T-cell (primary cell): Measurements from ENCODE around the gene HES5. TPM values are rescaled to one million over a fixed set of nuclear protein-coding genes. Genes with fewer than 3 reads are reported as not detected.

Source experiments
- ATAC-seq, 4 experiments: fragments of 200-7000 bp in 3 of 4; fragments of 150-1000 bp in 1 of 4; cut with Tn5 transposase; replicated peaks in 1 of 4; 1 replicate in 3 of 4; 2 replicates in 1 of 4; pipeline ENCODE4 v1.10.0; 2021; ENCODE audit warnings: moderate library complexity in 3 of 4, mild to moderate bottlenecking in 2 of 4, moderate number of reproducible peaks in 1 of 4
- CTCF ChIA-PET, 2 donors: fragments of 300-600 bp; sonication (Branson Sonifier 250); formaldehyde crosslinking; loops; one replicate each; lab custom pipeline; 2022; ENCODE audit warnings: antibody characterized with exemption in 2 of 2; lab: Charles Lee
- POLR2A ChIA-PET, 2 donors: fragments of 300-600 bp; sonication (Branson Sonifier 250); formaldehyde crosslinking; loops; one replicate each; lab custom pipeline; 2022; ENCODE audit warnings: antibody characterized with exemption in 2 of 2; lab: Charles Lee
- DNase-seq, 35 experiments: peaks; one replicate each; pipeline versions ENCODE4 v3.0.0 to v3.0.0-alpha.2; 2013 to 2023
- H3K27ac ChIP-seq: one replicate; pipeline ENCODE4 v1.5.1; 2013; ENCODE audit warnings: low read length
- H3K27me3 ChIP-seq, 2 experiments: replicated peaks in 1 of 2; 1 replicate in 1 of 2; 2 replicates in 1 of 2; pipeline versions ENCODE4 v1.6.1 to v1.7.0; 2013; ENCODE audit warnings: low read length in 1 of 2, mixed read lengths in 1 of 2; ENCODE audit not compliant: control insufficient read depth in 2 of 2, insufficient read depth in 2 of 2; ENCODE audit errors: extremely low read depth in 1 of 2
- H3K36me3 ChIP-seq, 2 donors: 1 replicate in 1 of 2; 2 replicates in 1 of 2; pipeline versions ENCODE4 v1.6.1 to v1.7.0; 2013; ENCODE audit warnings: low read length in 1 of 2; ENCODE audit not compliant: control insufficient read depth in 2 of 2, insufficient read depth in 1 of 2; ENCODE audit errors: extremely low read depth in 1 of 2
- H3K4me1 ChIP-seq, 2 experiments: 1 replicate in 1 of 2; 2 replicates in 1 of 2; pipeline versions ENCODE4 v1.6.1 to v1.7.0; 2013; ENCODE audit warnings: low read length in 2 of 2, mixed read lengths in 1 of 2; ENCODE audit not compliant: insufficient read depth in 2 of 2, control insufficient read depth in 1 of 2; ENCODE audit errors: extremely low read depth in 1 of 2
- H3K4me3 ChIP-seq, 2 donors: 1 replicate in 1 of 2; 2 replicates in 1 of 2; pipeline versions ENCODE4 v1.5.1 to v1.7.0; 2013; ENCODE audit warnings: mild to moderate bottlenecking in 2 of 2, low read length in 1 of 2, moderate library complexity in 1 of 2; ENCODE audit not compliant: control insufficient read depth in 1 of 2; ENCODE audit errors: extremely low read depth in 1 of 2
- H3K9me3 ChIP-seq: 2 replicates; pipeline ENCODE4 v1.7.0; 2013
- H3K27ac Mint-ChIP-seq, 2 donors: one replicate each; pipeline ENCODE4 v1.8.0; 2020 to 2021; ENCODE audit warnings: mild to moderate bottlenecking in 2 of 2, mixed read lengths in 2 of 2
- H3K27me3 Mint-ChIP-seq, 2 donors: one replicate each; pipeline ENCODE4 v1.8.0; 2021 to 2022; ENCODE audit warnings: mixed read lengths in 2 of 2
- H3K36me3 Mint-ChIP-seq: one replicate; pipeline ENCODE4 v1.8.0; 2021; ENCODE audit warnings: mixed read lengths
- H3K4me1 Mint-ChIP-seq, 3 donors: one replicate each; pipeline ENCODE4 v1.8.0; 2020 to 2022; ENCODE audit warnings: mixed read lengths in 3 of 3, mild to moderate bottlenecking in 1 of 3
- H3K4me3 Mint-ChIP-seq, 3 donors: one replicate each; pipeline ENCODE4 v1.8.0; 2020 to 2022; ENCODE audit warnings: mild to moderate bottlenecking in 3 of 3, mixed read lengths in 3 of 3, moderate library complexity in 3 of 3
- H3K9me3 Mint-ChIP-seq, 3 donors: one replicate each; pipeline ENCODE4 v1.8.0; 2020 to 2022; ENCODE audit warnings: mixed read lengths in 3 of 3
- WGBS: methylation state at CpG from one replicate; pipeline ENCODE4 v1.1.5; 2013; ENCODE audit warnings: missing lambda C conversion rate; ENCODE audit not compliant: insufficient coverage; 5-methylcytosine and 5-hydroxymethylcytosine counted together
- total RNA-seq, 35 experiments: library from RNA in 6 of 35; stranded (reverse) in 6 of 35; fragments of 120-200 nt in 1 of 35; gene quantifications; one replicate each; pipeline versions ENCODE4 v1.2.1 to v1.2.4 and lab custom pipeline; 2013 to 2026

HES5 gene
- total RNA-seq, 5 donors from 2014 or later (not counting 1 experiment from before 2014, with no cell fraction given), result not detected

DNA sequence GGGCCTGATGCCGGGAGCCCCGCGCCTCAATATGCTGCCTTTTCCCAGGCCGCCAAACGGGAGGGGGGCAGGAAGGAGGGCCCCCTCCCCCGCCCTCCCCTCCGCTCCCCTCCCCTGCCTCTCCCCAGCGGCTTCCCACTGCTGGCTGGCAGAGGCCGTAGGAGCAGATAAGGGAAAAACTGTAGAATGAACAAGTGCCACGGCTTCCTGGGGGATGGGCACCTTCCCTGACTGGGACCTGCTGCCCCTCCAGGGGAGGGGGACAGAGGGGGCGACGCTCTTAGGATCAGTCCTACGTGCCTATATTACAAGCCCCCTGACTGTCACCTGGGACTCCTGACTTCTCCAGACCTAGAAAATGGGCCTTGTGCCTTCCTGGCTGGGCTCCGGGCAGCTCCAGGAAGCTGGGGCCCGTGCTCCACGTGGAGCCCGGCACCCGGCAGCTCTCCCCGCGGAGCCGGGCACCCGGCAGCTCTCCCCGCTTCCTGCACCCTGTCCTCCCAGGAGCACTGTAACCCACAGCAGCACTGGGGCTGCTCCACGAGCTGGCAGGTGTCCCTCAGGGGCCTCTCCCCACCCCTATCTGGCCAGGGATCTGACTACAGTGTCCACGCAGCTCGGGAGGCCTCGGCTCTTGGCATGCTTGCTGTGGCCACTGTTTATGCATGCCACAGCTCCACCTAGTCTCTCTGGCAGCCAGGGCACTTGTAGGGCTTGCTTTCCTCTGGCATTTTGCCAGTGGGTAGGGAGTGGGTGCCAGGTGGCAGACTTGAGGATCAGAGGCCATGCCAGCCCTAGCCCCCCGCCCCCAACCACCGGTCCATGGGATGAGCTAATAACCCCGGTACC, 674 bp upstream of the HES5 start:
- Histone ChIP-seq H3K9me3 (no peaks in the 10 kb centered on the region), H3K4me3 (peak overlapping the region in 1 of 2 donors; percentile 66), H3K4me1 (peaks cover 10 to 45% of the 10 kb centered on the region in 2 experiments), H3K27me3 (peaks cover 0 to 82% of the 10 kb centered on the region in 2 experiments), H3K36me3 (no peaks in the 10 kb centered on the region), H3K27ac (no peak overlapping the region)
- WGBS, result 15% methylated on average over 17 of the region's 30 CpGs
- no peaks in the 10 kb centered on the region for H3K9me3 Mint-ChIP-seq
- ATAC-seq (no peak), DNase-seq (peak in 2 of 35 experiments; percentile 25 to 40)
- CTCF ChIA-PET, result interaction anchor here in 1 of 2 donors (0.6 kb wide), 1 partner anchor 912 kb away, joined by 10 read pairs; no protein-coding TSS in a partner anchor
- H3K4me3 Mint-ChIP-seq, result peak overlapping the region; percentile 24 to 73 (median 25)
- no peaks in the 10 kb centered on the region for H3K36me3 Mint-ChIP-seq
- H3K4me1 Mint-ChIP-seq, result peaks cover 8 to 22% (median 20%) of the 10 kb centered on the region in 3 donors
- no peak overlapping the region for H3K27ac Mint-ChIP-seq
- H3K27me3 Mint-ChIP-seq, result peaks cover 0 to 35% of the 10 kb centered on the region in 2 donors
- POLR2A ChIA-PET, result interaction anchor here in 1 of 2 donors (0.6 kb wide), 1 partner anchor 1367 kb away, joined by 3 read pairs; no protein-coding TSS in a partner anchor

DNA sequence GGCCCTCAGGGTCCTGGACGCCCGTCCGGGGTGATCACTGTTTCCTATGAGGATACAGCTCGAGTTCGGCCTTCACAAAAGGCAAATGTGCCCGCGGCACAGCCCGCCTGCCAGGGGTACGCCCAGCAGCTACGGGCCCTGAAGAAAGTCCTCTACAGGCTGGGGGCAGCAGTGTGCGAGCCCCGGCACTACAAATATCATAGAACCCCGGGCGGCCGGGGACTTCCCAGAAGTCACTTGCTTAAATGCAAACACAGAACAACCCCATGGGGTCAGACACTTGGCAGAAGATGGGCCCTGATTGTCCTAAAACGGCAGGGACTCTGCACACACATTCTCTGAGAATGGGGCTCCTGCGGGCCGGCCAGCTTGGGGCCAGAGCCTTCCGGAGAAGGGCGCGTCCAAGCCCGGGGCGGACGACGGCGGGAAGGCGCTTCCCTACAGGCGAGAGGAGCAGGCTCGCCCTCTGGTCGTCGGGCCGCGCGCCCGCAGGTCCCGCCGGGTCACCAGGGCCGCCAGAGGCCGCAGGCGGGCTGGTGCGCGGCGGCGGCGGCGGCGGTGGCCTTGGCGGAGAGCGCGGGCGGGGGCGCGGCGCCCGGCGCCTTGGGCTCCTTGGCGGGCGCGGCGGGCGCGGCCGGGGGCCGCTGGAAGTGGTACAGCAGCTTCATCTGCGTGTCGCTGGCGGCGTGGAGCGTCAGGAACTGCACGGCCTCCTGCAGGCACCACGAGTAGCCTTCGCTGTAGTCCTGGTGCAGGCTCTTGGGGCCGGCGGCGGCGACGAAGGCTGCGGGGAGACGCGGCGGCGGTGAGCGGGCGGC, 888 bp downstream of the HES5 start:
- Histone ChIP-seq H3K4me1 (peaks cover 20 to 60% of the 10 kb centered on the region in 2 experiments), H3K27ac (no peak overlapping the region)
- ATAC-seq, result no peak

DNA sequence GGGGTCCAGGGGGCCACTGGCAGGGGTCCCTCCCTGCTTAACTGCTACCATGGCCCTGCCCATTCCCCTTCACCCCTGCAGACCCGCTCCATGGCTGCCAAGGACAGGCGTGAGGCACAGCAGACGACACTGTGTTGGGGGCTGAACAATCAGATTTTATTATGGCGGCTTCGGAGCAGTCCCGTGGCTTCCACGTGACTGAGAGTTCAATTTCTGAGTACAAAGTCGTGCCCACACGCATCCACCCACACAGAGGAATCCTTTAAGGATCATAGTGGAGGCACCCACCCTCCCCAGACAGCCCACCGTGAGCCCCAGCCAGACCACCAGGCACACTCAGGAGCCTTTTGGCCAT, 1.5 kb downstream of the HES5 start:
- Histone ChIP-seq H3K27me3 (peaks cover 0 to 63% of the 10 kb centered on the region in 2 experiments), H3K4me3 (no peak overlapping the region), H3K36me3 (no peaks in the 10 kb centered on the region), H3K27ac (no peak overlapping the region), H3K9me3 (no peaks in the 10 kb centered on the region), H3K4me1 (peaks cover 19 to 66% of the 10 kb centered on the region in 2 experiments)
- Mint-ChIP-seq H3K9me3 (no peaks in the 10 kb centered on the region), H3K4me1 (peaks cover 25 to 40% (median 37%) of the 10 kb centered on the region in 3 donors), H3K27ac (no peak overlapping the region), H3K4me3 (peak overlapping the region in 2 of 3 donors; percentile 67 to 81), H3K27me3 (peaks cover 0 to 29% of the 10 kb centered on the region in 2 donors), H3K36me3 (no peaks in the 10 kb centered on the region)
- ChIA-PET CTCF (no interaction called here), POLR2A (no interaction called here)
- WGBS, result 76% methylated on average over 3 of the region's 10 CpGs
- no peak for ATAC-seq
- no peak for DNase-seq

More for the DNA sequence above, 888 bp downstream of the HES5 start:
- no peak overlapping the region for H3K27ac Mint-ChIP-seq
- H3K4me3 ChIP-seq, result peak overlapping the region; percentile 23 to 63
- peak in 25 of 35 experiments; percentile 26 to 73 (median 41) for DNase-seq
- no peaks in the 10 kb centered on the region for H3K36me3 Mint-ChIP-seq
- H3K27me3 ChIP-seq, result peaks cover 0 to 69% of the 10 kb centered on the region in 2 experiments
- no peaks in the 10 kb centered on the region for H3K9me3 ChIP-seq
- POLR2A ChIA-PET, result no interaction called here
- WGBS, result 4% methylated on average over 81 of the region's 84 CpGs
- H3K4me1 Mint-ChIP-seq, result peaks cover 19 to 35% (median 33%) of the 10 kb centered on the region in 3 donors
- no peaks in the 10 kb centered on the region for H3K9me3 Mint-ChIP-seq
- peaks cover 0 to 29% of the 10 kb centered on the region in 2 donors for H3K27me3 Mint-ChIP-seq
- H3K4me3 Mint-ChIP-seq, result peak overlapping the region; percentile 67 to 81 (median 72)
- CTCF ChIA-PET, result interaction anchor here in 1 of 2 donors (0.5 kb wide), 1 partner anchor 58 kb away, joined by 3 read pairs; no protein-coding TSS in a partner anchor
- no peaks in the 10 kb centered on the region for H3K36me3 ChIP-seq

DNA sequence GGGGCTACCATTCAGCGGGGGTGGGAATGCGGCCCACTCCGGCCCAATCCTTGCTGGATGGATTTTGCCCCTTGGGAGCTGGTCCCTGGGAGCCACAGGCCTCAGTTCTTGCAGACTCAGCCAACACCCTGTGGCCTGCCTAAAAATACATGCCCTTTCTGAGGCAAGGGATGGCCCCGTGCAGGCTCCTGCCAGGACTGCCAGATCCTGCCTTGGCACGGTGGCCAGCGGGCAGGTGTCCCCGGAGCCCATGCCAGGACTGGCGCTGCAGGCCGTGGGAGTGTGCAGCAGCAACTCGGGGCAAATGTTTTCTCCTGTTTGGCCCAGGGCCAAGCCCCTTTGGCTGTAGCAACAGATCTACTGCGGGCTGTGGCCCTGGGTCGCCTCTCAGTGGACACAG, 2.0 kb downstream of the HES5 start:
- DNase-seq, result no peak
- 95% methylated on average over 11 of the region's 12 CpGs for WGBS
- H3K27me3 ChIP-seq, result peaks cover 0 to 57% of the 10 kb centered on the region in 2 experiments
- peaks cover 23 to 72% of the 10 kb centered on the region in 2 experiments for H3K4me1 ChIP-seq
- Mint-ChIP-seq H3K27me3 (peaks cover 0 to 26% of the 10 kb centered on the region in 2 donors), H3K27ac (no peak overlapping the region), H3K4me3 (no peak overlapping the region), H3K4me1 (peaks cover 31 to 45% (median 42%) of the 10 kb centered on the region in 3 donors), H3K36me3 (no peaks in the 10 kb centered on the region), H3K9me3 (no peaks in the 10 kb centered on the region)
- no peaks in the 10 kb centered on the region for H3K36me3 ChIP-seq
- no peak for ATAC-seq
- H3K9me3 ChIP-seq, result no peaks in the 10 kb centered on the region
- H3K27ac ChIP-seq, result no peak overlapping the region
- ChIA-PET CTCF (no interaction called here), POLR2A (no interaction called here)
- H3K4me3 ChIP-seq, result no peak overlapping the region

DNA sequence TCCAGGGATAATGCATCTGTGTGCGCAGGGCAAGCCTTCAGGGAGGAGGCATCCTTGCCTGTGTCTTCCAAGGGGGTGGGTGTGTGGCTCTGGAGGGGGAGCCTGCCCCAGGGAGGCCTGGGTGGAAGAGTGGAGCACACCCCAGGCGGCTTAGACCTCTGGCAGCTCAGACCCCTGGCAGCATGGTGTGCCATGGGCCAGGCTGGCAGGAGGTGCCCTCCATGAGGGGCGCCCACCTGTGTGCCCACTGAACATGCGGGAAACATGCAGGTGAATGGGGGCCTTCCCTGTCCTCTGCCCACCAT, 2.6 kb downstream of the HES5 start:
- CTCF ChIA-PET, result no interaction called here
- H3K4me1 ChIP-seq, result peaks cover 24 to 77% of the 10 kb centered on the region in 2 experiments
- no peak overlapping the region for H3K27ac ChIP-seq
- H3K4me3 Mint-ChIP-seq, result peak overlapping the region in 2 of 3 donors; percentile 41 to 93
- H3K27ac Mint-ChIP-seq, result no peak overlapping the region
- WGBS, result 83% methylated on average over 2 of the region's 4 CpGs
- H3K9me3 ChIP-seq, result no peaks in the 10 kb centered on the region
- no peaks in the 10 kb centered on the region for H3K36me3 ChIP-seq
- POLR2A ChIA-PET, result no interaction called here
- H3K36me3 Mint-ChIP-seq, result no peaks in the 10 kb centered on the region
- ATAC-seq (no peak), DNase-seq (no peak)
- H3K4me3 ChIP-seq, result no peak overlapping the region
- peaks cover 0 to 25% of the 10 kb centered on the region in 2 donors for H3K27me3 Mint-ChIP-seq
- no peaks in the 10 kb centered on the region for H3K9me3 Mint-ChIP-seq
- peaks cover 0 to 52% of the 10 kb centered on the region in 2 experiments for H3K27me3 ChIP-seq
- peaks cover 36 to 48% (median 47%) of the 10 kb centered on the region in 3 donors for H3K4me1 Mint-ChIP-seq
